K562 (cell line): ENCODE measurements around the gene FBXL3. TPM values are rescaled to one million over a fixed set of nuclear protein-coding genes. Genes with fewer than 3 reads are reported as not detected.

Experiments
- ASH1L ChIP-seq: fragments of 450-650 bp; IDR thresholded peaks from 2 replicates; pipeline ENCODE4 v1.6.1; 2018; ENCODE audit warnings: borderline replicate concordance, mild to moderate bottlenecking, low read depth; ENCODE audit not compliant: partially characterized antibody
- BRF1 ChIP-seq: IDR thresholded peaks from 3 replicates; pipeline ENCODE4 v1.6.1; 2011; ENCODE audit warnings: borderline replicate concordance, mild to moderate bottlenecking; ENCODE audit not compliant: insufficient read length; ENCODE audit errors: extremely low read depth
- CAMTA2 ChIP-seq: fragments of 250-450 bp; sonication (Bioruptor Pico); conservative IDR thresholded peaks from 2 replicates; pipeline ENCODE4 v1.5.1; 2022
- CBFA2T2 ChIP-seq: fragments of 450-650 bp; conservative IDR thresholded peaks from 2 replicates; pipeline ENCODE4 v1.6.1; 2017; ENCODE audit warnings: mild to moderate bottlenecking
- EP300 ChIP-seq: IDR thresholded peaks from 2 replicates; pipeline ENCODE4 v1.6.1; 2012; ENCODE audit warnings: low read length, improper control_type of control experiment
- FOS ChIP-seq: IDR thresholded peaks from 3 replicates; pipeline ENCODE4 v1.6.1; 2011; ENCODE audit not compliant: insufficient read length; ENCODE audit errors: extremely low read depth
- HDAC2 ChIP-seq: fragments of 450-650 bp; IDR thresholded peaks from 2 replicates; pipeline ENCODE4 v1.6.1; 2016; ENCODE audit warnings: mild to moderate bottlenecking
- MAZ ChIP-seq, 2 experiments: fragments of 450-650 bp in 1 of 2; sonication (generic) in 1 of 2; formaldehyde crosslinking; IDR thresholded peaks in 1 of 2; conservative IDR thresholded peaks in 1 of 2; 2 replicates each; pipeline versions ENCODE4 v1.4.0 to v1.5.0; 2020; ENCODE audit warnings: mild to moderate bottlenecking in 1 of 2, missing genetic modification reagents in 1 of 2
- NRF1 ChIP-seq, 2 experiments: fragments of 450-650 bp; IDR thresholded peaks in 1 of 2; conservative IDR thresholded peaks in 1 of 2; 2 replicates each; pipeline ENCODE4 v1.6.1; 2014; ENCODE audit warnings: mild to moderate bottlenecking in 2 of 2
- POLR2B ChIP-seq: fragments of 450-650 bp; IDR thresholded peaks from 2 replicates; pipeline ENCODE4 v1.6.1; 2018; ENCODE audit warnings: low read depth; ENCODE audit not compliant: partially characterized antibody
- POLR2H ChIP-seq: IDR thresholded peaks from 2 replicates; pipeline ENCODE4 v1.6.1; 2016; ENCODE audit warnings: missing genetic modification characterization, low read depth, mild to moderate bottlenecking, control low read depth, missing compliant biosample characterization, moderate library complexity
- SMC3 ChIP-seq: conservative IDR thresholded peaks from 2 replicates; pipeline ENCODE4 v1.6.1; 2011; ENCODE audit warnings: low read depth, low read length, improper control_type of control experiment; ENCODE audit not compliant: insufficient read depth
- SNIP1 ChIP-seq: fragments of 450-650 bp; IDR thresholded peaks from 2 replicates; pipeline ENCODE4 v1.7.1; 2017; ENCODE audit warnings: low read depth, mild to moderate bottlenecking
- TEAD4 ChIP-seq, 2 experiments: sonication (generic) in 1 of 2; formaldehyde crosslinking in 1 of 2; IDR thresholded peaks; 2 replicates each; pipeline versions ENCODE4 v1.6.1 to v1.8.0; 2012 to 2022; ENCODE audit warnings: borderline replicate concordance in 1 of 2, inconsistent platforms in 1 of 2, low read length in 1 of 2, mild to moderate bottlenecking in 1 of 2, missing genetic modification reagents in 1 of 2
- U2AF1 ChIP-seq: fragments of 200-400 bp; formaldehyde crosslinking; optimal IDR thresholded peaks from 2 replicates; pipeline ENCODE3; 2017; ENCODE audit warnings: mild to moderate bottlenecking, low read depth, low read length, moderate library complexity
- ZFP1 ChIP-seq: fragments of 450-650 bp; formaldehyde crosslinking; IDR thresholded peaks from 2 replicates; pipeline ENCODE4 v1.4.0; 2020; ENCODE audit warnings: mild to moderate bottlenecking, mixed read lengths
- ZNF24 ChIP-seq: fragments of 450-650 bp; IDR thresholded peaks from 2 replicates; pipeline ENCODE4 v1.6.1; 2016
- ZNF263 ChIP-seq: sonication (generic); formaldehyde crosslinking; IDR thresholded peaks from 2 replicates; pipeline ENCODE4 v1.8.0; 2022; ENCODE audit warnings: mild to moderate bottlenecking, missing genetic modification reagents, borderline replicate concordance
- ZNF586 ChIP-seq: fragments of 450-650 bp; formaldehyde crosslinking; conservative IDR thresholded peaks from 2 replicates; pipeline ENCODE4 v1.4.0; 2020; ENCODE audit warnings: mild to moderate bottlenecking, moderate library complexity
- ZNF778 ChIP-seq: fragments of 450-650 bp; formaldehyde crosslinking; IDR thresholded peaks from 2 replicates; pipeline ENCODE4 v1.4.0; 2020; ENCODE audit warnings: mild to moderate bottlenecking, moderate library complexity
- polyA plus RNA-seq, 8 experiments: library from polyadenylated mRNA; depleted of rRNA in 4 of 8; stranded (reverse) in 5 of 8; unstranded in 3 of 8; fragments of >200 nt; fragmentation: Nextera tagmentation in 2 of 8; fragmentation: Illumina TruSeq in 1 of 8; extraction: Ambion mirVana in 2 of 8; extraction: Trizol in 1 of 8; gene quantifications; 2 replicates each; pipeline versions ENCODE4 v1.2.1 to v1.2.3, GENCODE V29; 2011 to 2014; ENCODE audit warnings: inconsistent platforms in 1 of 8, missing spikeins in 1 of 8
- total RNA-seq, 7 experiments: library from RNA; depleted of rRNA in 6 of 7; stranded (reverse); fragments of >200 nt in 6 of 7; fragmentation: Illumina TruSeq in 2 of 7; extraction: Trizol in 2 of 7; gene quantifications; 2 replicates each; pipeline versions ENCODE4 v1.2.1 to v1.2.3, GENCODE V29; 2011 to 2021; ENCODE audit warnings: low replicate concordance in 1 of 7
- TF ChIP-seq, protein P1 (sequence below), 3 experiments: fragments of 200-800 bp in 1 of 3; fragments of 250-450 bp in 1 of 3; fragments of 450-650 bp in 1 of 3; sonication (Bioruptor Pico) in 1 of 3; sonication (Bioruptor generic) in 1 of 3; formaldehyde crosslinking in 1 of 3; IDR thresholded peaks; 2 replicates each; pipeline versions ENCODE4 v1.6.1 to v1.8.0; 2016 to 2022; ENCODE audit warnings: mild to moderate bottlenecking in 2 of 3, missing genetic modification characterization in 2 of 3, missing compliant biosample characterization in 1 of 3, moderate library complexity in 1 of 3
- TF ChIP-seq, protein P2 (sequence below): IDR thresholded peaks from 2 replicates; pipeline ENCODE4 v1.6.1; 2014; ENCODE audit warnings: antibody characterized with exemption
- TF ChIP-seq, protein P3 (sequence below): fragments of 250-450 bp; sonication (Bioruptor Pico); IDR thresholded peaks from 2 replicates; pipeline ENCODE4 v1.5.0; 2021

FBXL3 gene
- total and polyA plus RNA-seq, 9 of the 15 experiments (the other 6 are each of a cell fraction or from before 2014, with no cell fraction given) = 3.8 to 16.4 (median 12.6) TPM

DNA sequence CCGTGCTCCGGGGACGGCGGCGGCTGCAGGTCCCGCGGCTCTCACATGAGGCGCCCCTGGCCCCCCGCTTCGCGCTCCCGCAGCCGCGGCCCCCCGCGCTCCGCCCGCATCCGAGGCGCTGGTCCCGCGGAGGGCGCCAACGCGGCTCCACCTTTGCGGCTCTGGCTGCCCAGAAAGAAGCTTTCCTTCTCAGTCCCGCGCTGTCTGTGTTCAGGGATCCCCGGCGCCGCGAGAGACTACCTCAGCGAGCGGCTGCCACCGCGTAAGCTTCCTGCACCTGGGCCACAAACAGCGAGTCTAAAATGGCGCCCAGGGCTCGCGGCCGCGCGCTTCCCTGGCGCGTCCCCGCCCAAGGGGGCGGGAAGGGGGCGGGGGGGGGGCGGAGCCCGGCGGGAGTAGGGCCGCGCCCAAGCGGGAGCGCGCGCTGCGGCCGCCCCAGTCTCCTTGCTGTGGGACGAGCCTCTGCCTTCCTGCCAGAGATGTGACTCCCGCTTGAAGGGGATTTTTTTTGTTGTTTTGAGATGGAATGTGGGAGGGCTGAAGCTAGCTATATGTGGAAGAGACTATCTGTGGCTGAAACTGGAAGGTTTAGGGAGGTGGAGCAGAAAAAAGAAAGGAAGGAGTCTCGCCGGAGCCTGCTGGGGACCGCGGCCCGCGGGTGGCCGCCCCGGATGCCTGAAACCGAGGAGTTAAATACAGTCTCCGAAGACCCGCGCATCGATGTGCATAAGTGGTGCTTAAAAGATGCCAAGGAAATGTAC is at the start of gene FBXL3 (continued):
- no peak for TF ChIP-seq ASH1L
- TF ChIP-seq EP300 = no peak
- TF ChIP-seq, protein P1, sequence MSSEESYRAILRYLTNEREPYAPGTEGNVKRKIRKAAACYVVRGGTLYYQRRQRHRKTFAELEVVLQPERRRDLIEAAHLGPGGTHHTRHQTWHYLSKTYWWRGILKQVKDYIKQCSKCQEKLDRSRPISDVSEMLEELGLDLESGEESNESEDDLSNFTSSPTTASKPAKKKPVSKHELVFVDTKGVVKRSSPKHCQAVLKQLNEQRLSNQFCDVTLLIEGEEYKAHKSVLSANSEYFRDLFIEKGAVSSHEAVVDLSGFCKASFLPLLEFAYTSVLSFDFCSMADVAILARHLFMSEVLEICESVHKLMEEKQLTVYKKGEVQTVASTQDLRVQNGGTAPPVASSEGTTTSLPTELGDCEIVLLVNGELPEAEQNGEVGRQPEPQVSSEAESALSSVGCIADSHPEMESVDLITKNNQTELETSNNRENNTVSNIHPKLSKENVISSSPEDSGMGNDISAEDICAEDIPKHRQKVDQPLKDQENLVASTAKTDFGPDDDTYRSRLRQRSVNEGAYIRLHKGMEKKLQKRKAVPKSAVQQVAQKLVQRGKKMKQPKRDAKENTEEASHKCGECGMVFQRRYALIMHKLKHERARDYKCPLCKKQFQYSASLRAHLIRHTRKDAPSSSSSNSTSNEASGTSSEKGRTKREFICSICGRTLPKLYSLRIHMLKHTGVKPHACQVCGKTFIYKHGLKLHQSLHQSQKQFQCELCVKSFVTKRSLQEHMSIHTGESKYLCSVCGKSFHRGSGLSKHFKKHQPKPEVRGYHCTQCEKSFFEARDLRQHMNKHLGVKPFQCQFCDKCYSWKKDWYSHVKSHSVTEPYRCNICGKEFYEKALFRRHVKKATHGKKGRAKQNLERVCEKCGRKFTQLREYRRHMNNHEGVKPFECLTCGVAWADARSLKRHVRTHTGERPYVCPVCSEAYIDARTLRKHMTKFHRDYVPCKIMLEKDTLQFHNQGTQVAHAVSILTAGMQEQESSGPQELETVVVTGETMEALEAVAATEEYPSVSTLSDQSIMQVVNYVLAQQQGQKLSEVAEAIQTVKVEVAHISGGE (CRISPR knock-in tag; IDR thresholded peaks at IDR 0.05) = 0 out of 6 replicates have a peak, but pooled peaks of 1 of the 3 experiments have one; percentile 43
- TF ChIP-seq ZNF586 (CRISPR knock-in tag) = no peak
- TF ChIP-seq, protein P2, sequence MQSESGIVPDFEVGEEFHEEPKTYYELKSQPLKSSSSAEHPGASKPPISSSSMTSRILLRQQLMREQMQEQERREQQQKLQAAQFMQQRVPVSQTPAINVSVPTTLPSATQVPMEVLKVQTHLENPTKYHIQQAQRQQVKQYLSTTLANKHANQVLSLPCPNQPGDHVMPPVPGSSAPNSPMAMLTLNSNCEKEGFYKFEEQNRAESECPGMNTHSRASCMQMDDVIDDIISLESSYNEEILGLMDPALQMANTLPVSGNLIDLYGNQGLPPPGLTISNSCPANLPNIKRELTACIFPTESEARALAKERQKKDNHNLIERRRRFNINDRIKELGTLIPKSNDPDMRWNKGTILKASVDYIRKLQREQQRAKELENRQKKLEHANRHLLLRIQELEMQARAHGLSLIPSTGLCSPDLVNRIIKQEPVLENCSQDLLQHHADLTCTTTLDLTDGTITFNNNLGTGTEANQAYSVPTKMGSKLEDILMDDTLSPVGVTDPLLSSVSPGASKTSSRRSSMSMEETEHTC = no peak
- TF ChIP-seq POLR2B = peak; percentile 65
- no peak for TF ChIP-seq BRF1
- no peak for TF ChIP-seq NRF1 (conservative IDR thresholded peaks at IDR 0.05 in 1 of 2, IDR thresholded peaks at IDR 0.05 in 1 of 2)
- TF ChIP-seq HDAC2 = no peak
- TF ChIP-seq ZNF24 = no peak
- no peak for TF ChIP-seq SNIP1
- TF ChIP-seq ZNF778 (CRISPR knock-in tag) = no peak
- no peak for TF ChIP-seq SMC3
- no peak for TF ChIP-seq TEAD4 (IDR thresholded peaks at IDR 0.05; ENCODE audit: low read length)
- TF ChIP-seq TEAD4 (CRISPR knock-in tag; IDR thresholded peaks at IDR 0.05; ENCODE audit: borderline replicate concordance) = no peak
- no peak for TF ChIP-seq ZFP1 (CRISPR knock-in tag)
- no peak for TF ChIP-seq ZNF263 (CRISPR knock-in tag)
- TF ChIP-seq POLR2H (tag) = peak; percentile 33; the same call in 1 of the 2 replicates
- no peak for TF ChIP-seq U2AF1
- TF ChIP-seq CBFA2T2 = no peak
- TF ChIP-seq MAZ (CRISPR knock-in tag; conservative IDR thresholded peaks at IDR 0.05 in 1 of 2, IDR thresholded peaks at IDR 0.05 in 1 of 2) = peak in 1 of 2 experiments; percentile 79; a peak in 2 of 4 replicates
- no peak for TF ChIP-seq CAMTA2 (CRISPR knock-in tag)
- no peak for TF ChIP-seq FOS
- TF ChIP-seq, protein P3, sequence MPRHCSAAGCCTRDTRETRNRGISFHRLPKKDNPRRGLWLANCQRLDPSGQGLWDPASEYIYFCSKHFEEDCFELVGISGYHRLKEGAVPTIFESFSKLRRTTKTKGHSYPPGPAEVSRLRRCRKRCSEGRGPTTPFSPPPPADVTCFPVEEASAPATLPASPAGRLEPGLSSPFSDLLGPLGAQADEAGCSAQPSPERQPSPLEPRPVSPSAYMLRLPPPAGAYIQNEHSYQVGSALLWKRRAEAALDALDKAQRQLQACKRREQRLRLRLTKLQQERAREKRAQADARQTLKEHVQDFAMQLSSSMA (CRISPR knock-in tag) = no peak
